HG03064 (cell line): ENCODE measurements around the gene CDK18.

Experiments used
- ATAC-seq: cut with Tn5 transposase; IDR thresholded peaks from one replicate; pipeline ENCODE4 v1.9.1; 2021; ENCODE audit warnings: low read depth; ENCODE audit not compliant: unreplicated experiment

The CDK18 gene

DNA sequence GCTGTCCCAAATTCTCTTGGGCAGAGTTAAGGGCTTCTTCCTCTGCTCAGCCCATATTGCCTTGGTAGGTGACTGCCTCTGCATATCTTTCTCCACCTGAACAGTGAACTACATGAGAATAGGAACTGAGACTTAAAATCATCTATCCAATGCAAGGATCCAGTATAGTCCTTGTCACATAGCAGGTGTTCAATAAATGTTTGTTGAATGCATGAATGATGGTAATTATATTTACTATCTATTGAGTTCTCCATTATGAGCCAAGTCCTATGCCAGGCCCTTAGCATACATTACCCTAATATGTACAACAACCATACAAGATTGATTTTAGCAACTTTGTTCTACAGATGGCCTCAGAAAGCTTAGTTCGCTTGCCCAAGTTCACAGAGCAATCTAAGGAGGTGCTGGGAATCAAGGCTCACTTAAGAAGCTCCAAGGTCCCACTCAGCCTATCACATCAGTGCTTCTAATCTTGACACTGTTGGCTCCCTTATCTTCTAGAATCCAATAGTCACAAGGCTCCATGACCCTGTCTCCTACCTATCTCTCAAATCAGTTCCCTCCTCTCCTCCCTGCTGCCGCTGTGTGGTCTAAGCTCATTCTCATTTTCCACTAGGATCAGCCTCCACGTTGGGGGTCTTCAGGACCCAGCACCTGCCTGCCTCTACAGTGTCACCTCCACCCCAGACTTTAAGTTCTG is 2.2 kb upstream of the CDK18 start:
- ATAC-seq, result no peak

GRCh38 chr1:205502992-205503391 is 1.5 kb upstream of the CDK18 start:
- no peak for ATAC-seq

DNA sequence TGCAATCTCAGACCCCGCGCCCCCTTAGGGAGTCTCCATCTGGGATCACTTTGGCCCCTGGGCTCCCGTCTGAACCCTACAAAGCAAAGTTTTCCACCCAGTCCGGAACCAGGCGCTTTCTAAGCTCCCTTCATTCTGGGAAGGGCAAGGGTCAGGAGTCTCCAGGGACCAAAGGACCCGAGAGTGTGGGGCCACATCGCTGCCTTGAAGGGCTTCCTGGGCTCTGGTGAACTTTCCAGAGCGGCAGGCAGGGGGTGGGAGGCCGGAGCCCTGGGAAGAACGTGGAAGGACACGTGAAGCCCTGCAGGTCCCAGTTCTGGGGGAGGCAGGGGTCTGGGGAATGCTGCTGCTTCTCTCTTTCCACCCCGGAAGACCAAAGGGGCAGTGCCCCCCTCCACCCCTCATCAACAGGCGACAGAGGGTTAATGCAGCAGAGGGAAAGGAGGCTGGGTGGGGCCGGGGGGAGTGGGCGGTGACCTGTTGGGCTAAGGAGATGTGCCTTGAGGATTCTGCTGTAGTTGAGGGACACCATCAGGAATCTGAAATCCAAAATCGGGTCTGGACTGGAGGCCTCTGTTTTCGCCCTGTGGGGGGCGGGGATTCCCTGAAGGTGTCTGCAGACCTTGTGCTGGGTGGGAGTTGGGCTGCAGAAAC is 734 bp downstream of the CDK18 start:
- ATAC-seq, result no peak

DNA sequence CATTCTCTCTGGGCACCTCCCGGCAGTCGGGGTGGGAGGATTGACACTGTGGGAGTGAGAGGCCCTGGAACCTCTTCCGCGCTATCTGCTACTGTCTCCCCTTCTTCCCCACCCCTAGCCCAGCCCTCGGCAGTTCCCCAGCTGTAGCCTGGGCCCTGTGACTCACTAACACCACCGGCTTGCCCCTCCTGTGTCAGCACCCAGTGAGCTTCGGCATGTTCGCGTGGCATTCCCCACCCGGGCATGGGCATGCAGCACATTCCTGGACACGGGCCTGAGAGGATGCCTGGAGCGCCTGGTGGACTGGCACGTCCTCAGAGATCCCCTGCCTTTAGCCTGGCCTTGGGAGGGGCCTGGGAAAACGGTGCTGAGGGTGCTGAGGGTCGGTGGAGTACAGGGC is 1.3 kb downstream of the CDK18 start:
- ATAC-seq, result no peak

DNA sequence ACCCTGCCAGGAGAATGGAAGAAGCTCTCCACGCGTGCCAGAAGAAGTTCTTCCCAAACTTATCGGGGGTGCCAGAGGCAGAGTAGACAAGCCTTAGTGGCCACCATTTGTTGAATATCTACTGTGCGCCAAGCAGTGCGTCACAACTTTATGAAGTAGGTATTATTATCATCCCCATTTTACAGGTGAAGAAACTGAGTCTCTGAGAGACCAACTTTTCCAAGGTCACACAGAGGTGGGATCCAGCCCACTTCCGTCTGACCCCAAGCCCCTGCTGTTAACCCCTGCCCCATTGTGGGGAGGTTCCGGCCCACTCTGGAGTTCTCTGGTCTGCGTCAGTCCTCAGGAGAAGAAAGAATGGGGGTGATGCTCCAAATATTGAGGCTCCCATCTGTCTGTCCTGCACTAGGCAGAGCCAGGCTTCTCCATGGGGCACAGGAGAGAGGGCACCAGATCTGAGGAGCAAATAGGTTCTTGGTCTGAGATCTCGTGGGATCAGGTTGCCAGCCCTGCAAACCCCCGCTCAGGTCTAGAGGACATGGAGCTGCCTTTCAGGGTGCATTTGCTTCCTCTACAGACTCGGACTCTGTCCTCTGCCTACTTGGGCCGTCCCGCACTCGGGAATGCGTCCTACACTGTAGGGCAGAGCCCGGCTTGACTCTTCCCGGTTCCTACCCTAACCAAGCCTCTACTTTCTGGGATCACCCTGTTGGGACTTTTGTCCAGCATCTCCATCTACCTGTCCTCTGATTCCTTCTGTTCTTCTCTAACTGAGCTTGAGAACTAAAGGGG is 2.1 kb downstream of the CDK18 start:
- no peak for ATAC-seq

- no peak for ATAC-seq
These were observed 3.8 kb downstream of the CDK18 start for GRCh38 chr1:205508227-205508714.

DNA sequence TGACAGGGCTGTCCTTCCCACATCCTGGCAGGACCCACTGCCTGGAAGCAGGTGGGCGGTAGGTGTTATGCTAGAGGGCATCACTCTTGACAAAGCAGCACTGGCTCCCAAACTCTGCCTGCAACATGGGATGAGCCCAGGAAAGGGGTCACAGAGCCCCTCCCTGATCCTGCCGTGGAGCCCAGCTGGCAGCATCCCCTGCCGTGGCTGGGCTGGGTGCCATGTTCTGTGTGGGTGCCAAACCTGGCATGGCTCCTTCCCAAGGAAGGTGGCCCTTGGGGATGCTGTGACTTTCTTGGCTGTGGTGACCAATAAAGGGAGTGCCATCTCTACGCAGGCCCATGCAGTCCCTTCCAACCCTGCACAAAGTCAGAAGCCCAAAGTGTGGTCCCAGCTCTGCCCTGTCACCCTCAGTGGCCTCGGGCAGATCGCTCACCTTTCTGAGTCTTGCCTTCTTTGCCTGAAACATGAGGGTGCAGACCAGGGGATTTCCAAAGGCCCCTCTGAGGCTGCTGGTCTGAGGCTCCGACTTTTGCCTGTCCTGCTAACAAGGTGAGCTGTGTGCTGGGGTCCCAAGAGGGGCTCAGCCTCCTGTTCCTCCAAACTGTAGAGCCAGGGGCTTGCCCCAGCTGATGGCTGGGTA is 6.0 kb downstream of the CDK18 start:
- ATAC-seq, result no peak

DNA sequence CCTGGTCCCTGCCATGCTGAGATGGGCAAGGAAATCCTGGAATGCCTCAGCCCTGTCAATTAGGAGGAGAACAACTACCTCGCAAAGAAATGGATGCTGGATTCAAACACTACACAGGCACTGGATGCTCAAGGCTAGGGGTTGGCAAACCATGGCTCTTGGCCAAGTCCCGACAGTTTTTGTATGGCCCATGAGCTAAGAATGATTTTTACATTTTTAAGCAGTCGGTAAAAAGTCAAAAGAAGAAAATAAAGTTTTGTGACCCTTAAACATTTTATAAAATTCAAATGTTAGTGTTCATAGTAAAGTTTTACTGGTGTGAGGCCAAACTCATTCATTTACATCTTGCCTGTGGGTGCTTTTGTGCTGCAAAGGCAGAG is 6.5 kb downstream of the CDK18 start:
- no peak for ATAC-seq

GRCh38 chr1:205512059-205513045 is 7.9 kb downstream of the CDK18 start:
- no peak for ATAC-seq

DNA sequence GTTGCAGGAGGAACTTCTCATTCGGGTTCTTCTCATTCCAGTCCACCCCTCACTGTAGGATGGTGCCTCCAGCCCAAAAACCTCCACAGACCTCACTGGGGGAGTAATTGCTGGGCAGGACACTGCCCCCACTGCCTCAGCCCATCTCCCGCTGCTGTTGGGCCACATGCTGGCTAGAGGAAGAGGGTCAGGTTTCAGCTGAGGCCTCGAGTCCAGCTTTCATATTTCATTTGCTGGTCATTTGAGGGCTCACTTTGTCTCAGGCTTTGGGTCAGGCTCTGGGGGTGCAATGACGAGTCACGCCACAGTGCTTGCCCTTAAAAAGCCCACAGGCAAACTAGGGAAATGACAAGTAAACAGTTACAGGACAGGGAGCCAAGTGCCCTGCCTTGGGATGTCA is 9.3 kb downstream of the CDK18 start:
- no peak for ATAC-seq

GRCh38 chr1:205514211-205515142 is 10.0 kb downstream of the CDK18 start:
- ATAC-seq, result no peak

- ATAC-seq, result no peak
These were observed 11.3 kb downstream of the CDK18 start for GRCh38 chr1:205515781-205516253.

DNA sequence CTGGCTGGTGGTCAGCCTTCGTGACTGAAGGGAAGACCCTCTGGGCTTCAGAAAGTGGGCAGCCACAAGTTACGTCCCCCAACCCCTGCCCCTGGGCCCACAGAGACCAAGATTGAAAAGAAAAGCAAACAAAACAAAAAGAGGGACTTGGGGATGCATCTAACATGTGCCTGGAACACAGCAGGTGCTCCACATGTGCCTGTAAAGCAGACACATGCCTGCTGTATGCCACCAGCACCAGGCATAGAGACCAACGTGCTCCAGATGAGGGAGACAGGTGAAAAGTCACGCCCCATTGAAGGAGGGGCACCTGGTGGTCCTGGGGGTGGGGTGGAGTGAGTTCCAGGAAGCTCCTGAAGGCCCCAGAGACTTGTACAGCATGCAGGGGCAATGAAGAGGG is 11.9 kb downstream of the CDK18 start:
- ATAC-seq, result no peak

GRCh38 chr1:205517288-205517687 is 12.8 kb downstream of the CDK18 start:
- ATAC-seq, result no peak

DNA sequence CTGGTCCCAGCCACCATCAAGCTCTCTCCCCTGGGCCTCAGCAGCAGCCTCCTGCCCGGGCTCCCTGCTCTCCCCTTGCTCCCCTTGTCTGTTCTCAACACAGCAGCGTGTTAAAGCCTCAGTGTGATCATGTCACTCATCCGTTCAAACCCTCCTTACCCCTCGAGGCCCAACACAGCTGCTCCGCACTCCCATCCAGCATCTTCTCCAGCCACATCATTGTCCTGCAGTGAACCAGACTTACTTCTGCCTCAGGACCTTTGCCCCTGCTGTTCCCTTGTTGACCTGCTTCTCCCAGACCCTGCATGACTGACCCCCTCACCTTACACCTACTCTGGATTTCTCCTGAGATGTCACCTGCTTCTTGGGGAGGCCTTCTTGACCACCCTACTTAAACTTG is 13.3 kb downstream of the CDK18 start:
- ATAC-seq, result no peak

DNA sequence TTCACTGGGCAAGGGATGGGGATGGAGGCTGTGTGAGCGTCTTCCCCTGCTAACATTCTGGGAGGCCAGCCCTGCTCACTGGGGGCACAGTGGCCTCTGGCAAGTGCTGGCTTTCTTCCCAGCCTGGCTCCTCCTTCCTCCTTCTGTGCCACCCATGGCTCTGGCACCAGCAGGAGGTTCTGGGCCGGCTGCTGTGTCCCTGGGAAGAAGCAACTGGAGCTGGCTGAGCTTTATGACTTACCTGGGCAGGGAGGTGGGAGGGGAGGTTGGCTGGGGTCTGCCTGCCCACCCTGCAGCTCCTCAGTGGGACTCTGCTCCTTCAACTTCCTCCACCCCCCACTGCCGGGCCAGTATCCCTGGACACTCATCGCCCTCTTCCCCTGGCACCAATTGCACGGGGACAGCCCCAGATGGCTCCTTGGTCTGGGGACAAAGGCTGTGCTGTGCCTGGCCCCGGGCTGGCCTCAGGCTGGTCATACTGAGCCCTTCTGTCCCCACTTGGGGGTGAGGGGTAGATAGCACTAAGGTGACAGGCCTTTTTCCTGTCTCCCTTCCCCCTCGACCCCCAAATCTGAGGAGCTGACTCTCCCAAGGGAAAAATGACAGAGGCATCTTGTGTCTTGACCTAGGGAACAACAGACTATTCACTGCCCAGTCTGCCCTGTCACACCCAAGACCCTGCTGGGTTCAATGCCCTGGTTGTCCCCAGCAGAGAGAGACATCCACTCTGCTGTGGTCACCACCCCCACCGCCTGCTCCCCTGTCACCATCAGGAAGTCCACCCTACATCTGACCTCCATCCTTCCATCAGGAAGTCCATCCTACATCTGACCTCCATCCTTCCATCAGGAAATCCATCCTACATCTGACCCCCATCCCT is 14.4 kb downstream of the CDK18 start:
- no peak for ATAC-seq

DNA sequence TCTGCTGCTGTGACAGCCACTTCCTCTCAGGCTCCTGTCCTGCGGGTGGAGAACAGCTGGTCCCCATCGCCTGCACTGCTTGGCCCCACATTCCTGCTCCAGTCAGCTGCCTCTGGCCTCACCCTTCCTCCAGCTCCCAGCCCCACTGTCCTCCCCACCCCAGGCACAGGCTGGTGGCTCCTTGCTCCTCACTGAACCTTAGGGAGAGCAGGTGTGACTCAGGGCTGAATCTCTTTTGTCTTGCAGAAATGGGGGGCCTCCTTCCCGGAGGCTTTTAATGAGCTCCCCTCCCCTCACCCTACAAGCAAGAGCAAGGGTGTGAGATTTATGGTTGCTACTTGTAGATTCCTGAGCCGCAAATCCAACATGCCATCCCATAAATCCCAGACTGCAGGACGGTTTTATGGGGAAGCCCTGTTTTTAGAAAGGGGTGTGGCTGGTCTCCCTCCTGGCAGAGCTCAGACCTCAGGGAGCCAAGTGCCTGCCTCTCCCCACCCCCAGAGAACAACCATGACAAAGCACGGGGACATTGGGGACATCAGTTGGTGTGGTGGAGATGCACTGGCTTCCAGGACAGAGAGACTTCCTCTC is 15.2 kb downstream of the CDK18 start:
- no peak for ATAC-seq
